ENCODE measurements around the gene NCKAP5.

- no peak for TF ChIP-seq ZNF224 (CRISPR knock-in tag; IDR thresholded peaks at IDR 0.05)
- TF ChIP-seq MEIS1 (CRISPR knock-in tag; IDR thresholded peaks at IDR 0.05; ENCODE audit: borderline replicate concordance): no peak
- no peak for TF ChIP-seq CTCF (CRISPR knock-in tag; IDR thresholded peaks at IDR 0.05)
- TF ChIP-seq SMARCC2 (IDR thresholded peaks at IDR 0.05): no peak
- no peak for TF ChIP-seq ZBTB43 (CRISPR knock-in tag; conservative IDR thresholded peaks at IDR 0.05)
- TF ChIP-seq RARG (CRISPR knock-in tag; IDR thresholded peaks at IDR 0.05; ENCODE audit: low read depth): no peak
- no peak for TF ChIP-seq SP5 (CRISPR knock-in tag; IDR thresholded peaks at IDR 0.05; ENCODE audit: borderline replicate concordance, low read depth)
- TF ChIP-seq SMARCE1 (IDR thresholded peaks at IDR 0.05; ENCODE audit: borderline replicate concordance): no peak
- no peak for TF ChIP-seq ARID4A (CRISPR knock-in tag; IDR thresholded peaks at IDR 0.05; ENCODE audit: borderline replicate concordance)
- no peak for TF ChIP-seq POLR2A (IDR thresholded peaks at IDR 0.05; ENCODE audit: insufficient read depth in 1 of 2, low read depth in 2 of 2, low read length in 2 of 2)
- no peak for TF ChIP-seq RAD51 (IDR thresholded peaks at IDR 0.05; ENCODE audit: borderline replicate concordance)
- no peak for TF ChIP-seq EP300 (IDR thresholded peaks at IDR 0.05; ENCODE audit: low read depth in 2 of 2, low read length in 2 of 2)
- no peak for TF ChIP-seq EP300 (CRISPR knock-in tag; IDR thresholded peaks at IDR 0.05; ENCODE audit: borderline replicate concordance)
- TF ChIP-seq U2AF2 (IDR thresholded peaks at IDR 0.05; ENCODE audit: low read depth, low read length): no peak
These were observed 189.2 kb downstream of the NCKAP5 start for GRCh38 chr2:133378928-133379549.

Data from HepG2 (cell line).